ENCODE results near the gene LYRM4. TPM values are rescaled to one million over a fixed set of nuclear protein-coding genes. Genes with fewer than 3 reads are reported as not detected.

Gene LYRM4
- total RNA-seq, 1 experiment from 2014 or later, result 44.3 TPM

DNA sequence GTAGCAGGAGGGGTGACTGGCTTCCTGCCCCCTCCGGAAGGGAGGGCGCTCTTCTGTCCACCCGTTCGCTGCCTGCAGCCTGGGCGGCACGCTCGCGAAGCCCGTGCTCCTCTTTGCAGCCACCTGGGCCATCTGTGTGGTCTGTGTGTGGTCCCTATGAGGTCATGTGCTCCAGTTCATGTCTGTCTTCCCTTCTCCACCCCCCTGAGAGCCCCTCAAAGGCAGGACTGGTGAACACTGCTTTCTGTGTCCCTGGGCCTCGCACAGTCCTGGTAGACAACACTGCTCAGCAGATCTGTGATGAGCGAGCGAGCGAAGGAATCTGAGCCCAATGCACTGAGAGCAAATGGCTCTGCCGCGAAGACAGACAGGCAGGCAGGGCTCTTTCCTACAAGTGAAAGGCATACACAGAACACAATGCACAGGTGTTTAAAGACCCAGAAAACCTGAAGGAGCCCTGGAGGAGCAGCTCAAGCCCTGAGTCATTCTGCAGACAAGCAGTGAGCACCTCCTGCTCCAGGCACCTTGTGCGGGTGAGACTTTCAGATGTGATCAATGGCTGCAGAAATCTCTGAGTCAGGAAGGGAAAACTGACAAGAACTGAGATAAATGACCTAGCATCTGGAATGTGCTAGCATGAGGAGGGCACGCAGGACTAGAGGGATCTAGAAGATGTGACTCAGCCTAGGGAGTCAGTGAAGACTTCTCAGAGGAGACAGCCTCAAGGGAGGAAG lies 148.5 kb downstream of the LYRM4 start:
- Histone ChIP-seq H3K79me1 (ENCODE audit: insufficient read depth, low read depth, low read length, poor library complexity, severe bottlenecking) (no peaks in the 10 kb centered on the region), H4K5ac (ENCODE audit: insufficient read length, low read depth, low read length) (no peak overlapping the region), H3K4me1 (ENCODE audit: insufficient read depth, low read length) (no peaks in the 10 kb centered on the region), H2AK5ac (ENCODE audit: insufficient read length, low read length) (no peak overlapping the region), H3K4me2 (ENCODE audit: insufficient read depth, insufficient read length, low read length) (no peak overlapping the region), H3K23ac (ENCODE audit: insufficient read length, low read depth, low read length) (no peak overlapping the region), H4K91ac (ENCODE audit: insufficient read length, low read depth, low read length) (no peak overlapping the region), H4K8ac (replicated peaks; ENCODE audit: insufficient read length, low read depth, low read length) (no peak overlapping the region), H2BK5ac (ENCODE audit: insufficient read length, low read length) (no peak overlapping the region), H2AFZ (ENCODE audit: low read length) (no peak overlapping the region), H2BK12ac (ENCODE audit: insufficient read length, low read depth, low read length) (no peak overlapping the region), H3T11ph (ENCODE audit: low read length) (no peak overlapping the region), H3K14ac (ENCODE audit: insufficient read depth, low read length) (no peak overlapping the region), H2BK15ac (ENCODE audit: low read depth, low read length) (no peak overlapping the region), H2BK120ac (ENCODE audit: low read depth, low read length, poor library complexity, severe bottlenecking) (no peak overlapping the region), H3K9ac (ENCODE audit: extremely low read depth, insufficient read length, low read length) (no peak overlapping the region), H3K23me2 (ENCODE audit: insufficient read length, low read depth, low read length, poor library complexity, severe bottlenecking) (no peaks in the 10 kb centered on the region), H2BK20ac (ENCODE audit: low read depth, low read length, poor library complexity, severe bottlenecking) (no peak overlapping the region), H3K18ac (ENCODE audit: insufficient read length, low read depth, low read length) (no peak overlapping the region), H3K56ac (ENCODE audit: insufficient read length, low read depth, low read length) (no peak overlapping the region), H4K20me1 (ENCODE audit: control insufficient read depth, insufficient read depth, insufficient read length) (no peaks in the 10 kb centered on the region), H3K27ac (ENCODE audit: insufficient read length, low read depth, low read length) (no peak overlapping the region), H3K9me3 (ENCODE audit: control insufficient read depth, low read depth, low read length) (no peaks in the 10 kb centered on the region), H3K79me2 (ENCODE audit: insufficient read depth, low read length) (no peaks in the 10 kb centered on the region), H3K27me3 (ENCODE audit: insufficient read depth, low read length) (no peaks in the 10 kb centered on the region), H3K4ac (ENCODE audit: low read depth, low read length) (no peak overlapping the region)
- TF ChIP-seq, protein P1, sequence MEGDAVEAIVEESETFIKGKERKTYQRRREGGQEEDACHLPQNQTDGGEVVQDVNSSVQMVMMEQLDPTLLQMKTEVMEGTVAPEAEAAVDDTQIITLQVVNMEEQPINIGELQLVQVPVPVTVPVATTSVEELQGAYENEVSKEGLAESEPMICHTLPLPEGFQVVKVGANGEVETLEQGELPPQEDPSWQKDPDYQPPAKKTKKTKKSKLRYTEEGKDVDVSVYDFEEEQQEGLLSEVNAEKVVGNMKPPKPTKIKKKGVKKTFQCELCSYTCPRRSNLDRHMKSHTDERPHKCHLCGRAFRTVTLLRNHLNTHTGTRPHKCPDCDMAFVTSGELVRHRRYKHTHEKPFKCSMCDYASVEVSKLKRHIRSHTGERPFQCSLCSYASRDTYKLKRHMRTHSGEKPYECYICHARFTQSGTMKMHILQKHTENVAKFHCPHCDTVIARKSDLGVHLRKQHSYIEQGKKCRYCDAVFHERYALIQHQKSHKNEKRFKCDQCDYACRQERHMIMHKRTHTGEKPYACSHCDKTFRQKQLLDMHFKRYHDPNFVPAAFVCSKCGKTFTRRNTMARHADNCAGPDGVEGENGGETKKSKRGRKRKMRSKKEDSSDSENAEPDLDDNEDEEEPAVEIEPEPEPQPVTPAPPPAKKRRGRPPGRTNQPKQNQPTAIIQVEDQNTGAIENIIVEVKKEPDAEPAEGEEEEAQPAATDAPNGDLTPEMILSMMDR (conservative IDR thresholded peaks at IDR 0.05), result no peak
- DNase-seq, result no peak
- Mint-ChIP-seq H3K4me3 (no peak overlapping the region), H3K27ac (peak overlapping the region in 1 of 3 experiments; percentile 17; a peak in 1 of 7 replicates), H3K36me3 (ENCODE audit: insufficient read depth in 1 of 3, low read depth in 3 of 3) (peaks cover 0 to 8% (median 2%) of the 10 kb centered on the region in 3 experiments; a peak in 2 of 7 replicates), H3K4me1 (no peaks in the 10 kb centered on the region; a peak in 1 of 4 replicates), H3K27me3 (ENCODE audit: low read depth) (0 out of 2 replicates have a peak, but pooled peaks cover 2% of the 10 kb centered on the region), H3K9me3 (no peaks in the 10 kb centered on the region)
- WGBS (ENCODE audit: extremely low coverage, insufficient read length, low lambda C conversion rate), result no CpG with 5 or more reads among the region's 17 CpGs

All from H9 (cell line).